Mesendoderm (in vitro differentiated cells): ENCODE measurements around the gene MACROD1.

Source experiments
- DNase-seq: peaks from one replicate; pipeline ENCODE4 v3.0.0; 2013
- H2AK5ac ChIP-seq: 2 replicates; pipeline ENCODE4 v1.6.1; 2013; ENCODE audit warnings: low read length, inconsistent platforms
- H2BK120ac ChIP-seq: 2 replicates; pipeline ENCODE4 v1.6.1; 2013; ENCODE audit warnings: low read depth, mild to moderate bottlenecking, low read length, moderate library complexity, mixed read lengths
- H2BK15ac ChIP-seq: replicated peaks from 2 replicates; pipeline ENCODE4 v1.6.1; 2013; ENCODE audit warnings: low read depth, mild to moderate bottlenecking, moderate library complexity
- H2BK5ac ChIP-seq: 2 replicates; pipeline ENCODE4 v1.6.1; 2013; ENCODE audit warnings: low read length, inconsistent platforms
- H3K18ac ChIP-seq: 2 replicates; pipeline ENCODE4 v1.6.1; 2013; ENCODE audit warnings: mild to moderate bottlenecking, low read length, mixed read lengths
- H3K23ac ChIP-seq: one replicate; pipeline ENCODE4 v1.6.1; 2013; ENCODE audit warnings: low read length
- H3K27ac ChIP-seq: 2 replicates; pipeline ENCODE4 v1.5.1; 2013; ENCODE audit warnings: low read depth, mild to moderate bottlenecking, inconsistent platforms, low read length, moderate library complexity
- H3K27me3 ChIP-seq: 2 replicates; pipeline ENCODE4 v1.6.1; 2013; ENCODE audit warnings: low read length, control low read depth, mild to moderate bottlenecking, inconsistent platforms; ENCODE audit not compliant: insufficient read depth, poor library complexity
- H3K36me3 ChIP-seq: 2 replicates; pipeline ENCODE4 v1.6.1; 2013; ENCODE audit warnings: low read length, inconsistent platforms; ENCODE audit not compliant: control insufficient read depth, insufficient read depth
- H3K4ac ChIP-seq: one replicate; pipeline ENCODE4 v1.6.1; 2013; ENCODE audit warnings: low read depth, mild to moderate bottlenecking, low read length, moderate library complexity
- H3K4me1 ChIP-seq: 2 replicates; pipeline ENCODE4 v1.6.1; 2013; ENCODE audit warnings: low read depth, low read length, inconsistent platforms; ENCODE audit not compliant: control insufficient read depth
- H3K4me2 ChIP-seq: 2 replicates; pipeline ENCODE4 v1.6.1; 2013; ENCODE audit warnings: low read length
- H3K4me3 ChIP-seq: 2 replicates; pipeline ENCODE4 v1.5.1; 2013; ENCODE audit warnings: mild to moderate bottlenecking, low read length
- H3K56ac ChIP-seq: one replicate; pipeline ENCODE4 v1.6.1; 2013; ENCODE audit warnings: low read length
- H3K79me1 ChIP-seq: 2 replicates; pipeline ENCODE4 v1.6.1; 2013; ENCODE audit warnings: low read length, inconsistent platforms
- H3K79me2 ChIP-seq: 2 replicates; pipeline ENCODE4 v1.6.1; 2013; ENCODE audit warnings: mild to moderate bottlenecking, low read length; ENCODE audit not compliant: control insufficient read depth, insufficient read depth
- H3K9ac ChIP-seq: 2 replicates; pipeline ENCODE4 v1.6.1; 2013; ENCODE audit warnings: low read length, inconsistent platforms
- H4K5ac ChIP-seq: one replicate; pipeline ENCODE4 v1.6.1; 2013; ENCODE audit warnings: low read length
- H4K8ac ChIP-seq: one replicate; pipeline ENCODE4 v1.6.1; 2013; ENCODE audit warnings: low read depth, mild to moderate bottlenecking, control low read depth, low read length, moderate library complexity
- WGBS: extraction: QIAGEN DNeasy Blood & Tissue Kit; methylation state at CpG from one replicate; pipeline ENCODE4 v1.1.7; 2013; ENCODE audit warnings: low lambda C conversion rate, missing lambda C conversion rate; ENCODE audit not compliant: insufficient coverage; ENCODE audit errors: extremely low coverage; 5-methylcytosine and 5-hydroxymethylcytosine counted together

MACROD1 gene

DNA sequence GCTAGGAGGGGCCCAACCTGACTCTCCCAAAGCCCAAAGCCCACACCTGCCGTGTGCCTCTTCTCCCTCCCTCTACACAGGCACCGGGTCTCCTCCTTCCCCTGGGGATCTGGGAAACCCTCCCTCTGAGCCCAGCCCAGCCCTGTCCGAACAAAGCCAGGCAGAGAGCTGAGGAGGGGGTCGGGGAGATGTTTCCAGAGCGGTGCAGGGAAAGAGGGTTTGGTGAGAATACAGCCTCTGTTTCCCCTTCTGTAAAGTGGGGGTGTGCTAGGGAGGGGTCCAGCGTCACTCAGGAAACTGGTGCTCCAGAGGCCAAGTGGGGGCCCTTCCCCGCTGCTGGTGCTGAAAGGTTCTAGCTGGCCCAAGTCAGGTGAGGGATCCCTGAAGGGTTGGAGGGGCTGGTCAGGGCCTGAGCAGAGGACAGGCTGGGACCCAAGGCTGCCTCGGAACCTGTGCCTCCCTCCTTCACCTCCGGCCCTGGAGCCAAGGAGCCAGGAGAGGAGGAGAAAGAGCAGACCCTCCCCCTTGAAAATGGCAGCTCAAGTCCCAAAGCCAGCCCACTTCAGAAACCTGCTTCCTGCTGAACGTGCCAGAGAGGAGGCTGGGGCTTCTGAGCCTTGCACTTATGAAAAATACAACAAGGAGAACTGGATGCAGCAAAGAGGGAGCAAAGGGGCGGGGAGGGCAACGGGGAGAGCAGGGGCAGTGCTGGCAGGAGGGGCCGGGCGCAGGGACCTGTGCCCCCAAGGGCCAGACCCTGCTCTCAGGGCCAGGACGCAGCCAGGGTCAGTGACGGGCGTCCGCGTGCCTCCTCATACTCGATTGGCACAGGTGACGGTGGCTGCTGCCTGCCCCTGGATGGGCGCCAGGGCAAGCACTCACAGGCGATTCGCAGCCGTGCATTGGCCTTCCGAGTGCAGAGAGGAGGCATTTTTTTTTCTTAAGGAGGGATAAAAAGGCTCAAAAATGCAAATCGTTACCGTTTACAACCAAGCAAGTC lies 43.2 kb downstream of the MACROD1 start:
- WGBS = no CpG with 5 or more reads among the region's 28 CpGs
- Histone ChIP-seq H2AK5ac (no peak overlapping the region), H3K4me1 (peaks cover 2% of the 10 kb centered on the region), H3K27me3 (no peaks in the 10 kb centered on the region), H3K27ac (no peak overlapping the region), H3K4ac (no peak overlapping the region), H3K4me2 (no peak overlapping the region), H4K5ac (no peak overlapping the region), H3K79me2 (no peaks in the 10 kb centered on the region), H2BK5ac (no peak overlapping the region), H3K36me3 (no peaks in the 10 kb centered on the region), H3K18ac (no peak overlapping the region), H3K9ac (no peak overlapping the region), H2BK120ac (no peak overlapping the region), H3K56ac (peak overlapping the region; percentile 28), H4K8ac (no peak overlapping the region), H3K4me3 (no peak overlapping the region), H2BK15ac (no peak overlapping the region), H3K23ac (no peak overlapping the region), H3K79me1 (no peaks in the 10 kb centered on the region)
- no peak for DNase-seq

DNA sequence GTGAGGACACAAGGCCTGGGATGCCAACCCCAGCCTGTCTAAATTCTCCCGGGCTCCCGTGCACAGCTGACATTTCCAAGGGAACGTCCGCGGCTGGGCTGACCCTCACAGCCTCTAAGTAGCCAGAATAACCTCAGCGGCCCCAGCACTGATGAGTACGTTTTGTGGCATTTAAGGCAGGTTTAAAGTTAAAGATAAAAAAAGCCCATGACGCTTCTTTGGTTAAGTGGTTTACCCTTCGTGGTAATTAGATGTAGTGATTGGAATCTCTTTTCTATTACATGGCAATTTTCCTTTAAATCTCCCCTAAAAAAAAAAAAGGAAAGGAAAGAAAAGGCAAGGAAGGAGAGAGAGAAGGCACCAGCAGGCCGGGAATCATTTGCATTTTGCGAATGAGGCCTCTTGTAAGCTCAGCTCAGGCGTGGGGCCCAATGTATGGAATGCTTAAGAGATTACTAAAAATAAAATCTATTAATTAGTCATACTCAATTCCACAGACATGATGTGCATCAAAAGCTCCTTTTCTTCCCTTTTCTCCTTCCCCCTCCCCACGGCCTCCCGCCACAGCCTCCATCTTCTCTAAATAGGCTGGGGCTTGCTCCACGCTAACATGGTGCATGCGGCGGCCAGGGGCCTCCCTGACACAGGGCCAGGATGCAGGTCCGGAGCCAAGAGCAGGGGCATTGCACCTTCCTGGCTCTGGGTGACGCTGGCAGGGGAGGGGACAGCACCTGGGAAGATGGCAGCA lies 44.1 kb downstream of the MACROD1 start:
- Histone ChIP-seq H3K36me3 (no peaks in the 10 kb centered on the region), H3K4me2 (no peak overlapping the region), H3K4me3 (no peak overlapping the region), H3K27me3 (no peaks in the 10 kb centered on the region), H2BK5ac (no peak overlapping the region), H3K79me1 (no peaks in the 10 kb centered on the region), H4K8ac (no peak overlapping the region), H3K79me2 (no peaks in the 10 kb centered on the region), H2BK120ac (no peak overlapping the region), H3K9ac (no peak overlapping the region), H4K5ac (no peak overlapping the region), H3K18ac (no peak overlapping the region), H3K27ac (no peak overlapping the region), H2BK15ac (no peak overlapping the region), H3K23ac (no peak overlapping the region), H3K56ac (peak overlapping the region; percentile 28), H3K4ac (no peak overlapping the region), H3K4me1 (peaks cover 2% of the 10 kb centered on the region), H2AK5ac (no peak overlapping the region)
- WGBS = no CpG with 5 or more reads among the region's 19 CpGs
- no peak for DNase-seq

GRCh38 chr11:64120951-64121569 lies 44.9 kb downstream of the MACROD1 start:
- no peak overlapping the region for H2AK5ac ChIP-seq
- no peak overlapping the region for H4K8ac ChIP-seq
- no peak overlapping the region for H3K4me2 ChIP-seq
- no peak overlapping the region for H2BK15ac ChIP-seq
- no CpG with 5 or more reads among the region's 13 CpGs for WGBS
- no peak overlapping the region for H3K18ac ChIP-seq
- H3K4me1 ChIP-seq = peaks cover 2% of the 10 kb centered on the region
- no peak overlapping the region for H2BK120ac ChIP-seq
- DNase-seq = no peak
- no peaks in the 10 kb centered on the region for H3K36me3 ChIP-seq
- H3K4me3 ChIP-seq = no peak overlapping the region
- H4K5ac ChIP-seq = no peak overlapping the region
- no peak overlapping the region for H3K56ac ChIP-seq
- H3K79me2 ChIP-seq = no peaks in the 10 kb centered on the region
- no peak overlapping the region for H3K4ac ChIP-seq
- H3K27me3 ChIP-seq = no peaks in the 10 kb centered on the region
- H3K79me1 ChIP-seq = no peaks in the 10 kb centered on the region
- no peak overlapping the region for H3K23ac ChIP-seq
- H3K9ac ChIP-seq = no peak overlapping the region
- no peak overlapping the region for H3K27ac ChIP-seq
- H2BK5ac ChIP-seq = no peak overlapping the region

GRCh38 chr11:64119700-64120099 lies 46.2 kb downstream of the MACROD1 start:
- Histone ChIP-seq H3K79me1 (no peaks in the 10 kb centered on the region), H3K4me2 (no peak overlapping the region), H3K23ac (no peak overlapping the region), H3K27ac (no peak overlapping the region), H3K56ac (no peak overlapping the region), H2BK120ac (no peak overlapping the region), H3K4me3 (no peak overlapping the region), H3K36me3 (no peaks in the 10 kb centered on the region), H3K27me3 (no peaks in the 10 kb centered on the region), H4K8ac (no peak overlapping the region), H3K9ac (no peak overlapping the region), H4K5ac (no peak overlapping the region), H3K4me1 (peaks cover 2% of the 10 kb centered on the region), H2BK15ac (no peak overlapping the region), H2AK5ac (no peak overlapping the region), H3K18ac (no peak overlapping the region), H3K4ac (no peak overlapping the region), H3K79me2 (no peaks in the 10 kb centered on the region), H2BK5ac (no peak overlapping the region)
- no peak for DNase-seq
- WGBS = no CpG with 5 or more reads among the region's 18 CpGs

GRCh38 chr11:64118876-64119665 lies 46.8 kb downstream of the MACROD1 start:
- DNase-seq = no peak
- Histone ChIP-seq H3K27me3 (no peaks in the 10 kb centered on the region), H3K4me2 (no peak overlapping the region), H3K79me1 (no peaks in the 10 kb centered on the region), H3K56ac (no peak overlapping the region), H2AK5ac (no peak overlapping the region), H3K4me1 (peaks cover 2% of the 10 kb centered on the region), H2BK15ac (no peak overlapping the region), H3K4ac (no peak overlapping the region), H3K9ac (no peak overlapping the region), H3K36me3 (no peaks in the 10 kb centered on the region), H2BK120ac (no peak overlapping the region), H3K23ac (no peak overlapping the region), H3K4me3 (no peak overlapping the region), H3K18ac (no peak overlapping the region), H2BK5ac (no peak overlapping the region), H4K8ac (no peak overlapping the region), H3K79me2 (no peaks in the 10 kb centered on the region), H4K5ac (no peak overlapping the region), H3K27ac (no peak overlapping the region)
- WGBS = no CpG with 5 or more reads among the region's 19 CpGs
